Psoas muscle (tissue), 8 donors: ENCODE results near the gene DNAJC16. TPM values are rescaled to one million over a fixed set of nuclear protein-coding genes. Genes with fewer than 3 reads are reported as not detected.
A peak's percentile ranks its signal among the peaks of the same experiment; 100 is the strongest.

Source experiments
- ATAC-seq, 4 donors: fragments of 200-7000 bp; cut with Tn5 transposase; one replicate each; pipeline ENCODE4 v1.9.1; 2020; ENCODE audit warnings: moderate library complexity in 3 of 4, mild to moderate bottlenecking in 2 of 4
- DNase-seq, 2 donors: peaks; one replicate each; pipeline ENCODE4 v3.0.0-alpha.2; 2020
- H3K27ac ChIP-seq: fragments of 200-600 bp; one replicate; pipeline ENCODE4 v1.8.0; 2022
- H3K27me3 ChIP-seq, 3 donors: fragments of 200-600 bp in 1 of 3; one replicate each; pipeline versions ENCODE4 v1.6.1 to v1.8.0; 2013 to 2022; ENCODE audit warnings: low read length in 2 of 3, mild to moderate bottlenecking in 2 of 3, moderate library complexity in 1 of 3; ENCODE audit not compliant: insufficient read depth in 3 of 3
- H3K36me3 ChIP-seq, 2 donors: fragments of 200-600 bp in 1 of 2; one replicate each; pipeline versions ENCODE4 v1.6.1 to v1.8.0; 2013 to 2022; ENCODE audit warnings: low read depth in 1 of 2, mild to moderate bottlenecking in 1 of 2, moderate library complexity in 1 of 2; ENCODE audit not compliant: insufficient read depth in 1 of 2
- H3K4me1 ChIP-seq: fragments of 200-600 bp; one replicate; pipeline ENCODE4 v1.8.0; 2022
- H3K4me3 ChIP-seq: fragments of 200-600 bp; one replicate; pipeline ENCODE4 v1.8.0; 2022; ENCODE audit warnings: mild to moderate bottlenecking
- H3K9me3 ChIP-seq: fragments of 200-600 bp; one replicate; pipeline ENCODE4 v1.8.0; 2022
- CTCF ChIP-seq: fragments of 200-600 bp; IDR thresholded peaks from one replicate; pipeline ENCODE4 v1.8.0; 2022; ENCODE audit warnings: antibody characterized with exemption
- WGBS, 3 donors: extraction: QIAGEN DNeasy Blood & Tissue Kit; methylation state at CpG; one replicate each; pipeline versions ENCODE4 v1.1.6 to v1.1.7; 2013; 5-methylcytosine and 5-hydroxymethylcytosine counted together
- intact Hi-C, 2 donors: fragments of 100-400 bp; cut with DNase I; formaldehyde crosslinking; loops; one replicate each; pipeline versions ENCODE4 v1.11.0 to v1.14.2; 2022
- polyA plus RNA-seq, 3 donors: library from polyadenylated mRNA; stranded (reverse); fragments of 200-250 nt; gene quantifications; one replicate each; pipeline ENCODE4 v1.2.3, GENCODE V29; 2013
- total RNA-seq, 4 donors: library from RNA; stranded (reverse); fragmentation: NEBNext Ultra II Directional in 2 of 4; extraction: Animal tissue kit (Norgen Biotek cat#: 25700) in 2 of 4; gene quantifications; one replicate each; pipeline versions ENCODE4 v1.2.1 to v1.2.4, GENCODE V29; 2021 to 2023
- donor health status: healthy with polysubstance abuse.
- donor health status: DM: no; HTN: no; CAD: no; lungs with moderate emphysema.
- donor health status: Bipolar disorder and iron deficiency.
- donor health status: healthy.
- donor health status: DM: yes; HTN: yes; CAD: no.
- donor health status: DM: no; HTN: no; CAD: no.
- donor health status: DM: no; HTN: no; CAD: no.
- donor health status: DM: yes; HTN: yes; CAD: no.

The DNAJC16 gene
- total and polyA plus RNA-seq, 7 donors: 6.8 to 29.9 (median 17.2) TPM

GRCh38 chr1:15568387-15569073 is 41.9 kb downstream of the DNAJC16 start:
- H3K4me3 ChIP-seq: no peak overlapping the region
- DNase-seq (no peak), ATAC-seq (no peak)
- H3K27ac ChIP-seq: peak overlapping the region; percentile 27
- 87 to 91% (median 89%) methylated on average over 18 of the region's 18 CpGs for WGBS, 3 donors
- intact Hi-C loops: no loop called here
- no peaks in the 10 kb centered on the region for H3K9me3 ChIP-seq
- H3K36me3 ChIP-seq: peaks cover 16 to 74% of the 10 kb centered on the region in 2 donors
- TF ChIP-seq CTCF: no peak
- H3K27me3 ChIP-seq: no peaks in the 10 kb centered on the region
- H3K4me1 ChIP-seq: peaks cover 5% of the 10 kb centered on the region

GRCh38 chr1:15570861-15571260 is 44.2 kb downstream of the DNAJC16 start:
- H3K36me3 ChIP-seq: peaks cover 16 to 51% of the 10 kb centered on the region in 2 donors
- H3K4me1 ChIP-seq: peaks cover 11% of the 10 kb centered on the region
- H3K4me3 ChIP-seq: no peak overlapping the region
- DNase-seq (no peak), ATAC-seq (no peak)
- no peaks in the 10 kb centered on the region for H3K9me3 ChIP-seq
- H3K27me3 ChIP-seq: no peaks in the 10 kb centered on the region
- peak overlapping the region; percentile 95 for H3K27ac ChIP-seq
- 90 to 97% (median 96%) methylated on average over 1 of the region's 1 CpG for WGBS, 3 donors
- intact Hi-C loops: no loop called here
- no peak for TF ChIP-seq CTCF

GRCh38 chr1:15571266-15571665 is 44.6 kb downstream of the DNAJC16 start:
- TF ChIP-seq CTCF: no peak
- intact Hi-C loops: no loop called here
- Histone ChIP-seq H3K36me3 (peaks cover 13 to 47% of the 10 kb centered on the region in 2 donors), H3K4me3 (no peak overlapping the region), H3K4me1 (peaks cover 11% of the 10 kb centered on the region), H3K27me3 (no peaks in the 10 kb centered on the region), H3K27ac (peak overlapping the region; percentile 95), H3K9me3 (no peaks in the 10 kb centered on the region)
- ATAC-seq (no peak), DNase-seq (no peak)

DNA sequence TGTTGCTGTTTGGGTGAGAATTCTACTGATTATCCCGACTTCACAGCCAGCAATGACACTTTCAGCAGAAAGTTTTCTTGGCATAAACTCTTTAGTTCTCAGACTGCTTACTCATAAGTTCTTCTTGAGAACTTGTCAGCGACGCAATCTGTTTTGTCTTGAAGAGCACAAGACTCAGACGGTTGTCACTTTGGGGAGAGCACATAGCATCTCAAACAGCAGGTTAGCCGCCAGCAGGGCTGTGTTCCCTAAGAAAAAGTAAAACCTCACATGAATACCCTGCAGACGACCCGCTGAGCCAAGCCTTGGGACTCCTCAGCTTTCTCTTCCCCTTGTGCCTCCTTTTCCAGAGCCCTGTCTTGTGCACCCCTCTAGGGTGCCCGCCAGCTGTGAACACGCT is 46.8 kb downstream of the DNAJC16 start:
- TF ChIP-seq CTCF: no peak
- peak in 2 of 4 donors; percentile 6 to 23 for ATAC-seq
- peak overlapping the region; percentile 95 for H3K27ac ChIP-seq
- peaks cover 2 to 25% of the 10 kb centered on the region in 2 donors for H3K36me3 ChIP-seq
- intact Hi-C loops: no loop called here
- H3K9me3 ChIP-seq: no peaks in the 10 kb centered on the region
- no peaks in the 10 kb centered on the region for H3K27me3 ChIP-seq
- peaks cover 18% of the 10 kb centered on the region for H3K4me1 ChIP-seq
- DNase-seq: no peak
- no peak overlapping the region for H3K4me3 ChIP-seq
- WGBS, 3 donors: 70 to 85% (median 77%) methylated on average over 9 of the region's 9 CpGs

GRCh38 chr1:15574741-15575140 is 48.1 kb downstream of the DNAJC16 start:
- no peak for TF ChIP-seq CTCF
- Histone ChIP-seq H3K9me3 (no peaks in the 10 kb centered on the region), H3K27ac (peak overlapping the region; percentile 95), H3K4me3 (no peak overlapping the region), H3K4me1 (peaks cover 29% of the 10 kb centered on the region), H3K27me3 (no peaks in the 10 kb centered on the region), H3K36me3 (peaks cover 0 to 12% of the 10 kb centered on the region in 2 donors)
- intact Hi-C loops: no loop called here
- 30 to 50% (median 31%) methylated on average over 6 of the region's 6 CpGs for WGBS, 3 donors
- no peak for DNase-seq
- ATAC-seq: peak in 1 of 4 donors; percentile 25
